ENCODE measurements around the gene FTHL17. TPM values are rescaled to one million over a fixed set of nuclear protein-coding genes. Genes with fewer than 3 reads are reported as not detected.

Gene FTHL17
- not detected in 2 replicates for total RNA-seq

DNA sequence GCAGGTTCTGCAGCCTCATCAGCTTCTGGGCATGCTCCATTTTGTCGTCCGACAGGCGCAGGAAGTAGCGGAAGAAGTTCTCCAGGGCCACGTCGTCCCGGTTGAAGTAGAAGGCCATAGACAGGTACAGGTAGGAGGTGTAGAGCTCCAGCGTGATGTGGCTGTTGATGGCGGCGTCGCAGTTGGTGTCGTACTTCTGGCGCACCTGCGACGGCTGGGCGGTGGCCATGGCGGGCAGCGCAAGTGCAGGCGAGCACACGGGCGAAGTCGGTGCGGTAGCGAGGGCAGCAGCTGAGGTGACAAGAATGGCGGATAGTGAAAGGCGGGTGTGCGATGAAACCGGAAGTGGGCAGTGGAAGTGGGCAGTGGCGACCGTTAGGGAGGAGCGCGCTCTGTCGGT lies at the start of gene FTHL17:
TSS of gene FTHL17 (minus strand) at position 317 of the 400 bp plus-strand sequence. CDS start at position 229, 88 bp downstream.

Other genes with a start within 250 kb of the FTHL17 start
- 8.6 and 9.1 TPM in 2 replicates for gene TAB3, start 182.8 kb downstream of the FTHL17 start, total RNA-seq

Measured in pericardium fibroblast (primary cell).